NOMO-1 treated with dmso at 0.1 percent for 144 hours (cell line): ENCODE measurements around the gene SATB2.

Experiments used
- DNase-seq: peaks from one replicate; lab custom pipeline; 2025; ENCODE audit not compliant: unreplicated experiment; lab: John Stamatoyannopoulos, UW

The SATB2 gene

GRCh38 chr2:199457147-199458008 is at the start of gene SATB2:
SATB2 (minus strand) TSS chr2:199457939; CDS start chr2:199456037, 1,902 bp downstream.
- peak; percentile 34 for DNase-seq

DNA sequence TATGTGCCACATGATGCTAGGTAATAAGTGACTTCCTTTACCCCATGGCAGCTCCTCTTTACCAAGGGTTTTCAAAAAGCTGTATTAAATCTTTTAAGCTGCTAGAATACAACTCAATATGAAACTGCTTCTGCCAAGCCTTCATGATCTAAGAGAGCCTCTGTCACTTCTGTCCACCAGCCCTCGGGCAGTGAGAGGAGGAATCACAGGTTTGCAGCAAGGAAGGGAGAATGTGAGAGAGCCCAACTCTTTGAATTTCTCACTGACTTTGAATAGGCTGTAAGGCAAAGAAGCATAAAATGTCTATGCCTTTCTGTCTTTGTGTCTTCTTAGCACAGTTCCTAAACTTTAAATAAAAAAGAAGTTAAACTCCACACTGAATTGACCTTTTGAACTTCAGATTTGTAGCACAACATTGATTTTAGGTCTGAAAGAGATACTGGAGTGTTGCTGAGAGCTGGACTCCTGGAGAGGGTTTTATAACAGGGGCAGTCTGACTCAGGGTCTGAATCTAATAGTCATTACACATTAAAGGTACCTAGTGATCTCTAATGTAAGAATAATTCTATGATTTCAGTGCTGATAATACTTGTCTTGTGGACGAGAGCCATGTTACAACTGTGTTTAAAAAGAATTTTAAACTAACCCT is 48.1 kb upstream of the SATB2 start:
- no peak for DNase-seq

GRCh38 chr2:199503148-199503547 is 45.4 kb upstream of the SATB2 start:
- no peak for DNase-seq

GRCh38 chr2:199499005-199499404 is 41.3 kb upstream of the SATB2 start:
- DNase-seq: no peak

GRCh38 chr2:199495147-199495546 is 37.4 kb upstream of the SATB2 start:
- DNase-seq: no peak

DNA sequence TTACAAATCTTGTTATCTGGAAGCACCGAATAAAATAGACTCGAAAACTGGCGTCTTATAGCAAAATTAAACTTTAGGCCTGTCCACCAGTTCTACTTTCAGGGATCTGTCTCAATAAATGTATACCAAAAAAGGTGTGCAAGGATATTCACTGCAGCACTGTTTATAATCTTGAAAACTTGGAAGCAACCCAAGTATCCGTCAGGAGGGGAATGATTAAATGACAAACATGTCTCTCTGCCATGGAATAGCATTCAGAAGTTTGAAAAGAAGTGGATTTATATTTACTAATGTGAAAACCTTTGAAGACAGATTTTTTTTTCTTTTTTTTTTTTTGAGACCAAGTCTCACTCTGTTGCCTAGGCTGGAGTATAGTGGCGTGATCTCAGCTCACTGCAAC is 32.3 kb upstream of the SATB2 start:
- no peak for DNase-seq

DNA sequence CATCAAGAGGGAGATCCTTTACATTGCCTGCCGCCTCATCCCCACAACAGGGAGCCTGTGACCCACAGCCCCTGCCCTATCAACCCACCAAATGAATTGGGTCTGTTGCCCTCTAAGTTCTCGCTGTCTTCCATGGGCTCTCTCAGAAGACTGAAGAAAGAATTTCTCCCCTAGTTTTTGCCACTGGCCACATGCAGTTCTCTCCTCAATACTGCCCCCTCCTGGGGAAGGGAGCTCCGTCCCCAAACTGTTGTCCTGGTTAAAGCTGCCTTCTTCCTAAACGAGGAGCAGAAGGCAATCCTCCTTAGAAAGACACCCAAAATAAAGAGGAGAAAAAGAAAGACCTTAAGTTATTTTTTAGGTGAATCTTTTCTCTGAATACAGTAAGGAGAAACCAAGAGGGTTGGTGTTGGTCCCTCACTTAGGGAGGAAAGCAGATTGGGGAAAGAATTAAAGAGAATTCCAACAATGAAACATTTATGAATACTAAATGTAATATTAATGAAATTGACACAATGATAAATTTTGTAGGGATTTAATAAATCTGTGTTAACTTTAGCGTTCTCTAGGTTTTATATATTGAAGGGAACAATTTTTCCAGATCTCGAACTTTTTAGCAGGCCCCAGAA is 31.1 kb upstream of the SATB2 start:
- DNase-seq: peak; percentile 15

- peak; percentile 22 for DNase-seq
Observed at GRCh38 chr2:199485732-199486335, 28.1 kb upstream of the SATB2 start.

- no peak for DNase-seq
Observed at GRCh38 chr2:199484927-199485326, 27.2 kb upstream of the SATB2 start.

DNA sequence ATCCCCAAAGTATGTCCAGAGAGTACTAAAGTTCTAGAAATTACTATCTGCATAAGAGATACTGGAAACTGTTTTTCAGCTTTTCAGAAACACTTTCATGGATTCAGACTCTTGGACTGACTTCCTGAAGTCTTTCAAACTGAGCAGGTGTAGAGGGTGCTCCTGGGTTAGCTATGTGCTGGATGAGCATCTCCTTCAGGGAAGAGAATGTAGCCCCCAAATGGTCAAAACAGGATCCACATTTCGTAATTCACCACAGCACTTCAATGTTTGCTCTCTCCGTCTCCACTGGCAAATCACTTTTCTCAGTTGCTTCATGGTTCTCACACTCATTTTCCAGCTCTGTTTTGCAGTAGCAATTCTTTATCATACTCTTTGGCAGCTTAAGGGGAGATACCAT is 23.2 kb upstream of the SATB2 start:
- no peak for DNase-seq

- DNase-seq: no peak
Observed at GRCh38 chr2:199477277-199477834, 19.6 kb upstream of the SATB2 start.

- peak; percentile 37 for DNase-seq
Observed at GRCh38 chr2:199471443-199472057, 13.8 kb upstream of the SATB2 start.

- no peak for DNase-seq
Observed at GRCh38 chr2:199470672-199471442, 13.1 kb upstream of the SATB2 start.

DNA sequence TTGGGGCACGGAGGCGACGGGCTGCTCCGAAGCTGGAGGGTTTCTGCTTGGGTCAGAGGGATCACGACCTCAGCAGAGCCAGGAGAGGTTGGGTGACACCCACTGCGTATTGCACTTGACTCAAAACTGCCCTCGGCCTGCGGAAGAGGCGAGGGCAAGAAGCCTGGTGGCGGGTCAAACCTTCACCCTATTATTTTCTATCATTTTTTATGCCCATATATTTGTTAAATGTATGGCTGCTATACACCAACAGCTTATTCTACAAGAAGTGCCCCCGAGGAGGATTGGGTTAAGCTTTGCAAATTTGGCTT is 12.6 kb upstream of the SATB2 start:
- no peak for DNase-seq

- no peak for DNase-seq
Observed at GRCh38 chr2:199469514-199470360, 12.0 kb upstream of the SATB2 start.

DNA sequence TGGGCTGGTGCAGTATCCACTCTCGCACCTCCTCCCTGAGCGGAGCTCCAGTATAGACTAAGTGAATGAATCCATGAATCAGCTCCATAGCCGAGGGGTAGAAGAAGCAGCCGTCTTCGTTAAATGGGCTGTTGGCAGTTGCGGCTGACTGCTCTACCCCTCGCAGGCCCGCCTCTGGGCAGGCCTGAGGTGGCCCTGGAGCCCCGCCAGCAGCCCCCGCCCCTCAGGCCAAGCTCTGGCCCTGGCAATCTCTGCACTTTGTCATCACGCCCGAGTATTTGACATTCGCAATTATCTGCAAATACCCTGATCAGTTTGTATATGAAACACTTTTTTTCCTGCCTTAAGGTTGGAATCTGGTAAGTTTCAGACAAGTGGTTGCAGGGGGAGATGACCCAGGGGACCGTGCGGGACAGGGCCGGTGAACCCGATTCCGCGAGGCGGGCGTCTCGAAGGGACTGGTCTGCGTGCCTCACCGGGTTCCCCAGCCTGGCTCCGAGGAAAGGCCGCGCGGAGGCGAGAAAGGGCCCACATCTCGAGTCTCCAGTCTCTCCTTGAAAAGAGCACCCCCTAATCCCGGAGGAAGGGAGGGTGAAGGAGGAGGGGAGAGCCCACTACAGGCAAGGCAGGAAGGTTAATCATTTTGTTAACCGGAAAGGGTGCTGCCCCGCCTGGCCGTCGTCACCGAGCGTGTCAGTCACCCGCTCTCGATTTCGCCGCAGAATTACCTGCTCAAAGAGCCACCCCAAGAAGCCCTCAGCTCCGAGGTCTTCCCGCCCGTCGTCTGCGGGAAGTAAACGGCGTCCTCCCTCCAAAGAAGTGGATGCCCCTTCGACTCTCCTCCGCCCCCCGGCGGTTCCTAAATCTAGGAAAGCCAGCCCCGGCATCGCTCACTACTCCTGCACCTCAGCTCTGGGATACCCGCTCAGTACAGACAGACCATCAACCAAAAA is 11.1 kb upstream of the SATB2 start:
- DNase-seq: no peak

DNA sequence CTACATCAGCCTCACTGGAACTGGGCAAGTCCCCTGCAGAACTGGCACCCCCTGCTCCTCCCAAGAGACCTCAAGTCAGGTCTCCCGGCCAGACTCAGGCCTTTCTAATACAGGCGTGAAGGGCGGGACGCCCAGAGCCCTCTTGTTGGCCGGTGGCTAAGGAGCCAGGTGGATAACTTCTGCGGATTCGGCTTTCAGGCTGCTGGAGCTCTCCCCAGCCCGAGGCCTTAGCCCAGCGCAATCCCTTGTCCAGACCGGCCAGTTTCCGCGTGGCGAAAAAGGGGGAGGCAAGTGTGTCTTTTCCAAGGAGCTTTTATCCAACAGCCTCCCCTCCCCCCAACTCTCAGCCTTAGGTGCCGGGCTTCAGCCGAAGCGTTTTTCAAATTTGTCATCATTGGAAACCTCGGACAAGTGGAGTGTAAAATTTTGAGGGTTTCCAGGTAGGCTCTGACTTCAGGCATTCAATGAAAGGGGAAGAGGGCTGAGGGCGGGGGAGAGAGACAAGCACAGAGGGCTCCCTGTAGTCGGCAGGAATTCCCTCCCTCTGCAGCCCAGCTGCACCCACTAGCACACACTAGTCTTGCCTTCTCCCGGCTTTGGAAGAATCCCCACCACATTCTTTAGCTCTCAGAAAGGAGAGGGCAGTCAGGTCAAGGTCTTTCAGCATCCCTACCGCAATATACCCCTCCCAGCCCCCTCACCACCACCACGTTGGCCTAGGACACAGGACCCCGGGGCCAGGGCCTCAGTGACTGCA is 9.5 kb upstream of the SATB2 start:
- no peak for DNase-seq

- DNase-seq: no peak
Observed at GRCh38 chr2:199466692-199467065, 8.9 kb upstream of the SATB2 start.
